ENCODE data around the gene MMP25. TPM values are rescaled to one million over a fixed set of nuclear protein-coding genes. Genes with fewer than 3 reads are reported as not detected.

MMP25 gene
- total RNA-seq, 2 experiments from 2014 or later, result 0.63 to 5.6 TPM

DNA sequence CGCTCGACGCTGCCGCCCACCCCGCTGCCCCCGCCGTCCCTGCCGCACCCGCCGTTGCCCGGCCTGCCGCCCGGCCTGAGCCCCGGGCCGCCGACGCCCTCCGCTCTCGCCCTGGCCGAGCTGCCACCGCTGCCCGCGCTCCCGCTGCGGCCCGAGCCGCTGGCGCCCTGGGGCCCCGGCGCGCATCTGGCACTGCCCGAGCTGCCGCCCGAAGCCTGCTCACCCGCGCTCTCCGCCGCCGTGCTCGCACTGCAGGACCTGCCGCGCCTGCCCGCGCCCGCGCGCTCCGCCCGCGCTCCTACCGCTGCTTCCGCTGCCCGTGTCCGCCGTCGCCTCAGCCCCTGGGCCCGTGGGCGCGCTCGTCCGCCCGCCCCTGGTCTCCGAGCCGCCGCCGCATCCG, 42.0 kb upstream of the MMP25 start:
- H3K4me3 ChIP-seq (ENCODE audit: low read depth, low read length, poor library complexity, severe bottlenecking), result no peak overlapping the region
- DNase-seq (ENCODE audit: low spot score), result no peak
- no peaks in the 10 kb centered on the region for H4K20me1 ChIP-seq (ENCODE audit: insufficient read depth, low read length)
- ChIA-PET POLR2A (interaction anchor here (1.3 kb wide), 1 partner anchor 24 kb away, joined by 4 read pairs; no protein-coding TSS in a partner anchor), CTCF (ENCODE audit: unreplicated experiment) (interaction anchor here (0.6 to 1.5 kb wide), 4 partner anchors 20 to 48 kb away, joined by 3 to 5 read pairs (median 4); partner anchors contain the start of gene PKMYT1)
- no peaks in the 10 kb centered on the region for H3K36me3 ChIP-seq (ENCODE audit: insufficient read depth, low read length)
- BruUV-seq (replicated peaks), result no TSS peak
- intact Hi-C loops (cut with micrococcal nuclease; ENCODE audit: unreplicated experiment), result loop anchor here (1.0 to 2.0 kb wide), 2 partner anchors 35 to 54 kb away; partner anchors contain the start of gene PAQR4
- H2AFZ ChIP-seq (ENCODE audit: low read length), result no peak overlapping the region
- H3K79me2 ChIP-seq (ENCODE audit: insufficient read depth, low read depth, low read length), result no peaks in the 10 kb centered on the region
- H3K9me3 ChIP-seq (ENCODE audit: low read length), result no peaks in the 10 kb centered on the region
- H3K4me2 ChIP-seq (ENCODE audit: low read length), result no peak overlapping the region; the same call in 1 of the 2 replicates
- TF ChIP-seq EZH2phosphoT487 (IDR thresholded peaks at IDR 0.05; ENCODE audit: borderline replicate concordance, low read depth, low read length), result no peak
- TF ChIP-seq, protein P1, sequence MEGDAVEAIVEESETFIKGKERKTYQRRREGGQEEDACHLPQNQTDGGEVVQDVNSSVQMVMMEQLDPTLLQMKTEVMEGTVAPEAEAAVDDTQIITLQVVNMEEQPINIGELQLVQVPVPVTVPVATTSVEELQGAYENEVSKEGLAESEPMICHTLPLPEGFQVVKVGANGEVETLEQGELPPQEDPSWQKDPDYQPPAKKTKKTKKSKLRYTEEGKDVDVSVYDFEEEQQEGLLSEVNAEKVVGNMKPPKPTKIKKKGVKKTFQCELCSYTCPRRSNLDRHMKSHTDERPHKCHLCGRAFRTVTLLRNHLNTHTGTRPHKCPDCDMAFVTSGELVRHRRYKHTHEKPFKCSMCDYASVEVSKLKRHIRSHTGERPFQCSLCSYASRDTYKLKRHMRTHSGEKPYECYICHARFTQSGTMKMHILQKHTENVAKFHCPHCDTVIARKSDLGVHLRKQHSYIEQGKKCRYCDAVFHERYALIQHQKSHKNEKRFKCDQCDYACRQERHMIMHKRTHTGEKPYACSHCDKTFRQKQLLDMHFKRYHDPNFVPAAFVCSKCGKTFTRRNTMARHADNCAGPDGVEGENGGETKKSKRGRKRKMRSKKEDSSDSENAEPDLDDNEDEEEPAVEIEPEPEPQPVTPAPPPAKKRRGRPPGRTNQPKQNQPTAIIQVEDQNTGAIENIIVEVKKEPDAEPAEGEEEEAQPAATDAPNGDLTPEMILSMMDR (conservative IDR thresholded peaks at IDR 0.05; ENCODE audit: low read length), result no peak
- no peak overlapping the region for H3K27ac ChIP-seq (ENCODE audit: low read depth, low read length, poor library complexity, severe bottlenecking)
- peaks cover 23% of the 10 kb centered on the region for H3K4me1 ChIP-seq (ENCODE audit: insufficient read depth, low read length, poor library complexity, severe bottlenecking)
- H3K9me2 ChIP-seq (ENCODE audit: insufficient read depth, low read length), result no peaks in the 10 kb centered on the region

DNA sequence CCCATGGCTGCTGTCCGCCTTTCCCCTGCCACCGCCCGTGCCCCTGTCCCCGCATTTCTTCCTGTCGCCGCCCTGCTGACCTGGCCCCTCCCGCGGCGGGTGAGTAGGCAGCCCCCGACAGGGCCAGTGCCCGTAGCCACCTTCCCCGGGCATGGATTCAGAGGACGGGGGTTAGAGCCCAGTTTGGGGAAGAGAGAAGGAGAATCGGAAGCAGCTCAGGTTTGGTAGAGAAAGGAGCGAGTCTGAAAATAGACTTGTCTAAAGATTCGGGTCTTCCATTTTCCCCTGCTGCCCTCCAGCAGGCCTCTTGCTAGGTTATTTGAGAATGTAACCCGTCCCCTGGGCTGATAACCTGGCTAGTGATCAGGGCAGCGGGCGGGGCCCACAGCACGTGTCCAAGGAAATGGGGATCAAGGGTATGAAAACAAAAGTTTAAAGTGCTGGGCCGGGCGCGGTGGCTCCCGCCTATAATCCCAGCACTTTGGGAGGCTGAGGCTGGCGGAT, 41.5 kb upstream of the MMP25 start:
- H3K36me3 ChIP-seq (ENCODE audit: insufficient read depth, low read length), result no peaks in the 10 kb centered on the region
- H4K20me1 ChIP-seq (ENCODE audit: insufficient read depth, low read length), result no peaks in the 10 kb centered on the region
- H3K79me2 ChIP-seq (ENCODE audit: insufficient read depth, low read depth, low read length), result no peaks in the 10 kb centered on the region
- H3K9me3 ChIP-seq (ENCODE audit: low read length), result no peaks in the 10 kb centered on the region
- peak overlapping the region; percentile 50 for H3K4me3 ChIP-seq (ENCODE audit: low read depth, low read length, poor library complexity, severe bottlenecking)
- no peak overlapping the region for H2AFZ ChIP-seq (ENCODE audit: low read length)
- POLR2A ChIA-PET, result interaction anchor here (0.6 to 1.3 kb wide), 2 partner anchors 23 to 44 kb away, joined by 3 to 4 read pairs; no protein-coding TSS in a partner anchor
- DNase-seq (ENCODE audit: low spot score), result no peak
- H3K27ac ChIP-seq (ENCODE audit: low read depth, low read length, poor library complexity, severe bottlenecking), result no peak overlapping the region
- intact Hi-C loops (cut with micrococcal nuclease; ENCODE audit: unreplicated experiment), result loop anchor here (1.0 to 2.0 kb wide), 2 partner anchors 36 to 54 kb away; partner anchors contain the start of gene PAQR4
- peaks cover 23% of the 10 kb centered on the region for H3K4me1 ChIP-seq (ENCODE audit: insufficient read depth, low read length, poor library complexity, severe bottlenecking)
- CTCF ChIA-PET (ENCODE audit: unreplicated experiment), result interaction anchor here (1.4 to 1.5 kb wide), 2 partner anchors 23 to 24 kb away, joined by 3 to 5 read pairs; partner anchors contain the start of gene PKMYT1
- no peaks in the 10 kb centered on the region for H3K9me2 ChIP-seq (ENCODE audit: insufficient read depth, low read length)
- H3K4me2 ChIP-seq (ENCODE audit: low read length), result peak overlapping the region; percentile 66
- no TSS peak for BruUV-seq (replicated peaks)
- TF ChIP-seq, protein P1 (conservative IDR thresholded peaks at IDR 0.05; ENCODE audit: low read length), result no peak
- no peak for TF ChIP-seq EZH2phosphoT487 (IDR thresholded peaks at IDR 0.05; ENCODE audit: borderline replicate concordance, low read depth, low read length)

All from OCI-LY7 (cell line).